ENCODE measurements around the gene LAMP1.
"Not testable (repeated sequence)": the region's sequence is repeated elsewhere in the genome, so short reads cannot be mapped to it uniquely, and the experiment has no call there.

Gene LAMP1

DNA sequence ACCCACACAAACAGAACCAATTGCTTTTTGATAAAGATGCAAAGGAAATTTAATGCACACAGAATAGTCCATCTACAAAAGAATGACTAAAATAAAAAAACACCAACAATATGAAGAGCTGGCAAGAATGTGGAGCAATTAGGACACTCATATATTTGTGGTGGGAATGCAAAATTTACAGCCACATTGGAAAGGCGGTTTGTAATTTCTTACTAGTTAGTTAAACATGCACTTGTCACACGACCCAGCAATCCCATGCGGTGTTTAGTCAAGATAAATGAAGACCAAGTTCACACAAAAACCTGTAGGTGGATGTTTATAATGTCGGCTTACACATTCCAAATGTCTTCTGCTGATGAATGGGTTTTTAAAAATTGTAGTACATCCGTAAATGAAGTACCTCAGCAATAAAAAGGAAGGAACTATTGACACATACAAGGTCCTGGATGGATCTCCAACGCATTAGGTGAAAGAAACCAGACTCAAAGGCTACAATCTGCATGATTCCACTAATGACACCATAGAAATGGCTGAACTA, 61.7 kb downstream of the LAMP1 start:
- DNase-seq, result no peak

DNA sequence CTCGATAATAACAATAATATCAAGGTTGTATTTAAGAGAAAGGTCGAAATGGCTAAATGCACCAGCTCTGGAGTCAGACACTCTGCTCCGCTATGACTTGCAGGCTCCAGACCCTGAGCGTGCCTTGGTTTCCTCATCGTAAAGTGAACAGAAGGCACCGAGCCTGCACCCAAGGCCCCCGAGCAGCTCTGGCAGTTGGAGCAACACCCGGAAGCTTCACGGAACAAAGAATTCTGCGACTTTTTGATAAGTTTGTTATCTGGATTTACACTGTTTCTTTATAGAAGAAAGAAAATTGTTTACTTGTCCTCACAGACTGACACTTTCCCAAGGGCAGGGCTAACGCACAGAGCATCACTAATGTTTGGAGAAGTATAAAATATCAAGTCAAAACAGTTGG, 62.5 kb downstream of the LAMP1 start:
- DNase-seq, result no peak

DNA sequence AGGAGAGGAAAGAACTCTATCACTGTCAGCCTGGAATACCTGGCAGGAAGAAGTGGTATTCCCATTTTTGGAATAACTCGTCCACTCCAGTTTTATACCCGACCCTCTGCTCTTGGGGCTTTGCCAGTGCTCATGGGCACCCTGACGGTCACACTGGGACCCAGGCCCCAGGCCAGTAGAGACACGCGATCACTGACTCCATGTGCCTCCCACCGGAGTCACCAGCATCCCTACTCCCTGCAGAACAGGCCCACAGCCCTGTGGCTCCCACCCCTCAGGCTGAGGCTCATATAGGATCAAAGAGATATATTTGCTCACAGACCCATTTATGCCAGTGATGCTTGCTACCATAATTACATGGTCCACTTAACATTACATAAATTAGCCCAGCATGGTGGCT, 63.4 kb downstream of the LAMP1 start:
- no peak for DNase-seq

DNA sequence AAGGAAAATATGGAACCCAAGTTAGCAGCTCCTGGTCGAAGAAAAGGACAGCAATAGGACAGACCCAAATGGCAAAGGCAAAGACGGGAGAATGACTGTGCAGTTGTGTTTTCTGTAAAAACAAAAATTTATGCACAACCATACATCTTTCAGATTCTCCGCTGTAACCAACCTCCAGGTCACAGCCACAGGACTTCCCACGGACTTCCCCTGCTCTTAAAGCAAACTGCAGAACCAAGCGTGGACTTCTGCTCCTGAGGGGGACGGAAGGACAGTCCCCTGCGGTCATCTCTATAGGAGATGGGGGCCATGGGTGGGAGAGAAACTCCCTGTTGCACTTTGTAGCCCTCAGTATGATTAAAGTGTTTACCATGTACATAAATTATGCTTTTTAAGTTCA, 64.4 kb downstream of the LAMP1 start:
- DNase-seq, result no peak

DNA sequence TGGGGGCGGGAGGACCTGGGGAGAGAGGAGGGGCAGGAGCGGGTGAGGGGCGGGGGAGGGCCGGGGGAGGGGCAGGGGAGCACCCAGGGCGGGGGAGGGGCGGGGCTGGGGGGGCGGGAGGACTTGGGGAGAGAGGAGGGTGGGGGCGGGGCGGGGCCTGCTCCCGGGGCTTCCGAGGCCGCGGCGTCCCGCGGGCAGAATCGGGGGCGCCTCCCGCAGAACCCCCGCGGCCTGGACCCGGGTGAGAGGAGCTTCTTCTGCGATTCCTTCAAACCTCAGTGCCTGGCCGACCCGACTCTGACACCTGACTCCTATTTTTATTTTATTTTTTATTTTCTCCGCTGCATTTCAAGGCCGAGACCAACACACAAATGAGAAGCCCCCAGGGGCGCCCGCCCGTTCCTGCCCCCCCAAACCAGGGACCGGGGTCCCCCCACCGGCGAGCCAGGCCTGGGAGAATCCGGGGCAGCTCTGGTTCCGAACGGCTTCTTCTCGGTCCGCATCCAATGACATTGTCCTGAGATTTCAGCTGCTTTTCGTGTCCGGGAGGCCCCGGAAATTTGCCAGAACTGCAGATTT, 67.4 kb downstream of the LAMP1 start:
- DNase-seq, result no peak

DNA sequence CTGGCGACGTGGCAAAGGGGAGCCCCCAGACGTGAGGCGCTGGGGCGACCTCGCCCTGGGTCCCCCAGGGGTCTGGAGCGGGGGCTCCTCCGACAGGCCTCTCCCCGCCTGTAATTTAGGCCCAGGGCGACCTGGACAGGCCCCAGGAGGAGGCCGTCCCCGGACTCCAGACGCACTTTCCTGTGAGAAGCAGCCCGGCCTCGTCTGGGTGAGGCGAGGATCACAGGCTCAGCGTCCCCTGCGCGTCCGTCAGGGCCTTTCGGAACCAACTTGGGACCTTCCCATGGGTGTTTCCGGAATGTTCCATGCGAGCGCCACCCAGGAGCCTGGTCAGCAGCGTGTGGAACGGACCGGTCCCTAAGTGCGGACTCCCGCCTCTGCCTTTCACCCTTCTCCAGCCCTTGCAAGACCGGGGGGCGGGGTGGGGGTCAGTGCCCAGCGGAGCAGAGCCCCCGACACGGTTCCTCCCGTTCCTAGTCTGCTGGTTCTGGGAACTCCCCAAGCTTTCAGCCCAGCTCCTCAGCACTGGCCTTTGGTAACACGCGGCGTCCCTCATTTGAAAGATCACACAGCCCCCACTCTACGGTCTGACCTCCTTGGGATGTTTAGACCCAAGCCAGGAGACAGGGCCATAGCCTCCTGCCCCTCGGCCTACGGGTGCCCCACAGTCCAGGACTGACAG, 68.0 kb downstream of the LAMP1 start:
- DNase-seq, result no peak

DNA sequence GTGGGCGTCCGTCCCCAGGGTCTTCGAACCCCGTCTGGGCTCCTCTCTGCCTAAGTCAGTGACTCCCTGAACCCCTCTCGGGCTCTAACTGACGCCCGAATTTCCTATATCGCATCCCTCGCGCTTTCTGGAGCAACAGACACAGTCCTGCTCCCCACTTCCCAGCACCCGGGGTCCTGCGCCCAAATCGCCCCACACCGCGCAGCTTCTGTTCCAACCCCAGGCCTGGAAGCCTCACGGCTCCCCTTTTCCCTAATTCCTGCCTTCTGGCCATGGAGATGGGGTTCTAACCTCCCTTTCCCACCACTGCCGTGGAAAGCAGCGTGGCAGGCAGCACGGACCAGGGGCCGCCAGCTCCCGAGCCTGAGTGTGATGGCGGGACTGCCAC, 68.5 kb downstream of the LAMP1 start:
- no peak for DNase-seq

DNA sequence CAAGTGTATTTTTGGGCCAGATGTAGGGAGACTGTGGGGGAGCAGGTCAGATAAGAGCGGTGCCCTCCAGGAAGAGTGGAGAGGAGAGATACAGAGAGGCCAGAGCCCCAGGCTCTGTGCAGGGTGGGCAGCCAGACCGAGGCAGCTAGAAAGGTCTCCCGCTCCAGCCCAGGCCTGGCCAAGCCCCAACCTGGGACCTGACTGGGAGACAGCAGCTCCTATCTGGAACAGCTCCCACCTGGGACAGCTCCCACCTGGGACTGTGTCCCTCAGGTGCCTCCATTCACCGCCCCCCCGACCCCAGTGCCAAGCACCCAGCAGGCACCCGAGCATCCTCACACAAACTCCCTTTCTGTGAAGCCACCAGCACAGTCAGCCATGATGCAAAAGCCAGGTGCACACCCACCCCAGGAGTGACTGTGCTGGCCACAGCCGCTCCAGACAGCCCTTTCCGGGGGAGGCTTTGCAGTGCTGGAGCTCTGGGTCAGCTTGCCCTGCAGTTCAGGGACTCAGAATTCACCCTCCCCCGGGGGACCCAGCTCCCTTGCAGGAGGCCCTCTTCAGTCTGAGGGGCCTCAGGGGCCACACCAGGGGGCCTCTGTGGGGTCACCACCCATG, 69.0 kb downstream of the LAMP1 start:
- no peak for DNase-seq

DNA sequence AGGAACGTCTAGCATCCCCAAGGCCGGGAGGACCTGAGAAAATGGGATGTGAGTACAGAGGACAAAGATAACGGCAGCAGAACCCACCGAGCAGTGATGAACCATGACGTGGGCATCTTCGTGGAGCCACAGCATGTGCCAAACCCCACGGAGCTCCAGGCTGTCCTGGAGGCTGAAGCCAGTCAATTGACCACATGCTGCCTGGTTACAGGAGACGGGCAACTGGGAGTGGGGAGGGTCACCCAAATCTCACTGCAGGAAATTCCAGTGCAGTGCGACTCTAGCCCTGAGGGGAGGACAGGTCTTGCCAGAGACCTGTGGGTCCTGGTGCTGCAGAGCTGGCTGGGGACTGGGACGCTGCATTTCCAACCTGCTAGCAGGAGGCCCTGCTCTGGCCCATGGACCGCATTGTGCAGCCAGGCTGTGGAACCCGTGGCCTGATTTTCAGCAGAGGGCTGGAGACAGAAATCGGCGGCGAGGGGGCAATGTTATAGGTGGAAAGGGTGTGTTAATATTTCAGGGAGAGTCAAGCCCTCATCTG, 70.1 kb downstream of the LAMP1 start:
- no peak for DNase-seq

DNA sequence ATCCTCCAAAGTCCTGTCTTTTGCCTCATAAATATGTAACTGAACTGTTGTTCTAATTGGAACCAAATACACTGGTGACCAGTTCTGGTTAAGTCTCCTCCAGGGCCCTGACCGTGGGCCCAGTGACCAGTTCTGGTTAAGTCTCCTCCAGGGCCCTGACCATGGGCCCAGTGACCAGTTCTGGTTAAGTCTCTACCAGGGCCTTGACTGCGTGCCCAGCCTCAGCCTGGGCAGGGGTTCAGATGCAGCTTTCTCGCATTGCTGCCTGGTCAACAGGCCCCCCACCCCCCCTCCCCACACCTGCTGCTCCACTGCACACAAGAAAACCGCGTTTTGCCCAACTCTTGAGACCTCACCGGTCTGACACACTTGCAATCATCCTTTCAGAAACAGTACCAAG, 70.7 kb downstream of the LAMP1 start:
- DNase-seq, result no peak

DNA sequence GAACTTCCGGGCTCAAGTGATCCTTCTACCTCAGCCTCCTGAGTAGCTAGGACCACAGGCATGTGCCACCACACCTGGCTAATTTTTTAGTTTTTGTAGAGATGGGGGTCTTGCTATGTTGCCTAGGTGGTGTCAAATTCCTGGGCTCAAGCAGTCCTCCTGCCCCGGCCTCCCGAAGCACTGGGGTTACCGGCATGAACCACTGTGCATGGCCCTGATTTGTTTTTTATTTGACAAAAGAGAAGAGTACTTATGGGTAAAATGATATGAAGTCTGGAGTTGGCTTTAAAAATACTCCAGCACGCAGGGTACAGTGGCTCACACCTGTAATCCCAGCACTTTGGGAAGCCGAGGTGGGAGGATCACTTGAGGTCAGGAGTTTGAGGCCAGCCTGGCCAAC, 71.3 kb downstream of the LAMP1 start:
- not testable (repeated sequence) for DNase-seq

DNA sequence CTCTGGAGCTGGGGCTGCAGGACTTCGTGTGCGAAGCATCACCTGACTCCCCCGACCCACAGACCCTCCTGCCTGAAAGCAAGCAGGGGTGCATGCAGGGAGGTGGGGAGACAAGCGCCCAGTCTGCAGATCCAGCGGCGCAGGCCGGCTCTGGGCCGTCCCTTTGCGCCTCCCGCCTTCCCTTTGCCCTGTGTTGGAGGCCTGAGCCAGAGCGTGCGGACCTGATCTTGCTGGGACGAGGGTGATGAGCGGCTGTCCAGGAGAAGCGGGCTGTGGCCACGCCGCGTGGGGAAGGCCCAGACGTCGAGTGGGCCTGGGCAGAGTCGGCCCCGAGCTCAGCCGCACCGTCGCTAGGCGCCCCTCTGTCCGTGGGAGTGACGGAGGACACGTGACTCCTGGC, 72.2 kb downstream of the LAMP1 start:
- DNase-seq, result no peak

DNA sequence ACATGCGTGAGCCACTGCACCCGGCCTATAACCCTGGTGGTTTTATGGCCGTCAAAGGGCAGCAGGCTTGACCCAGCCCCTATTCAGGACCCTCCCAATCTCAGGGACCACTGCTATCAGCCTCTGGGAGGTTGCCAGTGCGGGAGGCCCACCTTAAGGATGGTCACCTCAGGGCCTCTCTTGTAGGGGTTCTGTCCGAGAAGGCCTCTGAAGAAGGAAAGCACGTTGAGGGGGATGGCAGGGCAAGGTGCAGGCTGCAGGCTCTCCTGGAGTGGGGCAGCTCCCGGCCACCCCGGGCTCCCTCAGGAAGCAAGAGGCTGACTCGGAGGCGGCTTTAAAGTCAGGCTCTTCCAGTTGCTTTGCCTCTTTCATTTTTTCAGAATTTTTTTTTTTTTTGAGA, 72.8 kb downstream of the LAMP1 start:
- DNase-seq, result no peak

DNA sequence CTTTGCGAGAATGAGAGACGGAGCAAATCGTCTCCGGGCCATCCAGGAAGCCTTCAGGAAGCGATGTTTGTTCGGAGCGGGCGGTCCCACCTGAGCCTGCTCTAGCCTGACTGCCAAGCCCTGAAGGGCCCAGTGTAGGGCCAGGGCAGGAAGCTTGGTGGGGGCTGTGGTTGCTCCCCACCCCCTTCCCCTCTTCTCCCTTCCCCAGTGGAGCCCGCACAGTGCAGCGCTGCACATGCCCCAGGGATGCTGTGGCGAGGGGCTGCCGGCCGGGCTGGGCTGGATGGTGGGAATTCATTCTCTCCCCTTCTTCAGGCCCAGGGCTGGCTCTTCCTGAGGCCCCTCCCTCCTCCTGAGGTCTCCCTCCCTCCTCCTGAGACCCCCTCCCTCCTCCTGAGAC, 74.0 kb downstream of the LAMP1 start:
- DNase-seq, result no peak

DNA sequence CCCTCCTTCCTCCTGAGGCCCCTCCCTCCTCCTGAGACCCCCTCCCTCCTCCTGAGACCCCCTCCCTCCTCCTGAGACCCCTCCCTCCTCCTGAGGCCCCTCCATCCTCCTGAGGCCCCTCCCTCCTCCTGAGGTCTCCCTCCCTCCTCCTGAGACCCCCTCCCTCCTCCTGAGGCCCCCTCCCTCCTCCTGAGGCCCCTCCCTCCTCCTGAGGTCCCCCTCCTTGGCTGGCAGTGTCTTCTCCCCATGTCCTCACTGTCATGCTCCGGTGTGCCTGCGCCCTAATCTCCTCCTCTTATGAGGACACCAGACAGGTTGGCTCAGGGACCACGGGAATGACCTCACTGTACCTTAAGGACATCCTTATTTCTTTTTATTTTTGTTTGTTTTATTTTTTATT, 74.7 kb downstream of the LAMP1 start:
- DNase-seq, result not testable (repeated sequence)

Measured in CD4-positive, alpha-beta T cell treated with Interleukin-10 for 1 hour (primary cell).